ENCODE data around the gene ILDR1.

The ILDR1 gene

GRCh38 chr3:122006267-122006666 is 15.8 kb downstream of the ILDR1 start:
- peaks cover 3% of the 10 kb centered on the region for H3K27me3 Mint-ChIP-seq (ENCODE audit: low read depth)
- H3K4me1 Mint-ChIP-seq (ENCODE audit: low read depth): peaks cover 27% of the 10 kb centered on the region
- no peak for DNase-seq (ENCODE audit: low spot score)
- H3K4me3 Mint-ChIP-seq: no peak overlapping the region
- H3K27ac Mint-ChIP-seq: no peak overlapping the region
- H3K36me3 Mint-ChIP-seq (ENCODE audit: low read depth): no peaks in the 10 kb centered on the region
- no peaks in the 10 kb centered on the region for H3K9me3 Mint-ChIP-seq

GRCh38 chr3:122004991-122005565 is 17.0 kb downstream of the ILDR1 start:
- DNase-seq (ENCODE audit: low spot score): no peak
- Mint-ChIP-seq H3K4me1 (ENCODE audit: low read depth) (peaks cover 25% of the 10 kb centered on the region), H3K27me3 (ENCODE audit: low read depth) (peaks cover 6% of the 10 kb centered on the region), H3K9me3 (no peaks in the 10 kb centered on the region), H3K4me3 (no peak overlapping the region), H3K27ac (no peak overlapping the region), H3K36me3 (ENCODE audit: low read depth) (no peaks in the 10 kb centered on the region)

GRCh38 chr3:122004107-122004506 is 17.9 kb downstream of the ILDR1 start:
- peaks cover 6% of the 10 kb centered on the region for H3K27me3 Mint-ChIP-seq (ENCODE audit: low read depth)
- H3K4me3 Mint-ChIP-seq: no peak overlapping the region
- no peak overlapping the region for H3K27ac Mint-ChIP-seq
- peaks cover 23% of the 10 kb centered on the region for H3K4me1 Mint-ChIP-seq (ENCODE audit: low read depth)
- H3K36me3 Mint-ChIP-seq (ENCODE audit: low read depth): no peaks in the 10 kb centered on the region
- no peaks in the 10 kb centered on the region for H3K9me3 Mint-ChIP-seq
- no peak for DNase-seq (ENCODE audit: low spot score)

GRCh38 chr3:122003606-122004005 is 18.4 kb downstream of the ILDR1 start:
- H3K27me3 Mint-ChIP-seq (ENCODE audit: low read depth): peaks cover 6% of the 10 kb centered on the region
- H3K27ac Mint-ChIP-seq: no peak overlapping the region
- no peaks in the 10 kb centered on the region for H3K36me3 Mint-ChIP-seq (ENCODE audit: low read depth)
- no peaks in the 10 kb centered on the region for H3K9me3 Mint-ChIP-seq
- peaks cover 28% of the 10 kb centered on the region for H3K4me1 Mint-ChIP-seq (ENCODE audit: low read depth)
- DNase-seq (ENCODE audit: low spot score): no peak
- no peak overlapping the region for H3K4me3 Mint-ChIP-seq

GRCh38 chr3:122003112-122003511 is 18.9 kb downstream of the ILDR1 start:
- no peaks in the 10 kb centered on the region for H3K9me3 Mint-ChIP-seq
- peaks cover 33% of the 10 kb centered on the region for H3K4me1 Mint-ChIP-seq (ENCODE audit: low read depth)
- peak overlapping the region; percentile 5 for H3K4me3 Mint-ChIP-seq
- DNase-seq (ENCODE audit: low spot score): no peak
- peaks cover 1% of the 10 kb centered on the region for H3K36me3 Mint-ChIP-seq (ENCODE audit: low read depth)
- peaks cover 6% of the 10 kb centered on the region for H3K27me3 Mint-ChIP-seq (ENCODE audit: low read depth)
- no peak overlapping the region for H3K27ac Mint-ChIP-seq

GRCh38 chr3:122002611-122003010 is 19.4 kb downstream of the ILDR1 start:
- peaks cover 6% of the 10 kb centered on the region for H3K27me3 Mint-ChIP-seq (ENCODE audit: low read depth)

DNA sequence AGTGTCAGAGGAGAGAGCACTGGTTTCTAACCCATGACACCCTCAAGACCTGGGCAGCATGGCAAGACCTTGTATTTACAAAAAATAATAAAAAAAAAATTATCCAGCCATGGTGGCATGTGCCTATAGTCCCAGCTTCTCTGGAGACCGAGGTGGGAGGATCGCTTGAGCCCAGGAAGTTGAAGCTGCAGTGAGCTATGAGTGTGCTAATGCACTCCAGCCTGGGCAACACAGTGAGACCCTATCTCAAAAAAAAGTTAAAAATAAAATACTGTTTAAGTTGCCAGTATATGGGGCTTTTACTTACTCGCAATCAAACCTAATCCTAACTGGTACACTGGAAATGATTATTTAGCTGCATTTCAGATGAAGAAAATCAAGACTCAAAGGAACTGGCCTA is 20.2 kb downstream of the ILDR1 start:
- Mint-ChIP-seq H3K27me3 (ENCODE audit: low read depth) (peaks cover 6% of the 10 kb centered on the region), H3K4me3 (no peak overlapping the region), H3K9me3 (no peaks in the 10 kb centered on the region), H3K27ac (no peak overlapping the region), H3K36me3 (ENCODE audit: low read depth) (peaks cover 3% of the 10 kb centered on the region), H3K4me1 (ENCODE audit: low read depth) (peaks cover 37% of the 10 kb centered on the region)
- DNase-seq (ENCODE audit: low spot score): no peak

More at GRCh38 chr3:122002611-122003010, 19.4 kb downstream of the ILDR1 start:
- DNase-seq (ENCODE audit: low spot score): no peak
- H3K36me3 Mint-ChIP-seq (ENCODE audit: low read depth): peaks cover 3% of the 10 kb centered on the region
- H3K4me3 Mint-ChIP-seq: no peak overlapping the region
- no peaks in the 10 kb centered on the region for H3K9me3 Mint-ChIP-seq
- H3K27ac Mint-ChIP-seq: no peak overlapping the region
- H3K4me1 Mint-ChIP-seq (ENCODE audit: low read depth): peaks cover 37% of the 10 kb centered on the region

GRCh38 chr3:122000936-122001605 is 21.0 kb downstream of the ILDR1 start:
- H3K4me1 Mint-ChIP-seq (ENCODE audit: low read depth): peaks cover 41% of the 10 kb centered on the region
- no peak for DNase-seq (ENCODE audit: low spot score)
- H3K27ac Mint-ChIP-seq: no peak overlapping the region
- H3K27me3 Mint-ChIP-seq (ENCODE audit: low read depth): peaks cover 6% of the 10 kb centered on the region
- H3K36me3 Mint-ChIP-seq (ENCODE audit: low read depth): peaks cover 3% of the 10 kb centered on the region
- no peaks in the 10 kb centered on the region for H3K9me3 Mint-ChIP-seq
- no peak overlapping the region for H3K4me3 Mint-ChIP-seq

GRCh38 chr3:121999931-122000330 is 22.1 kb downstream of the ILDR1 start:
- no peak overlapping the region for H3K4me3 Mint-ChIP-seq
- H3K27me3 Mint-ChIP-seq (ENCODE audit: low read depth): peaks cover 6% of the 10 kb centered on the region
- peaks cover 48% of the 10 kb centered on the region for H3K4me1 Mint-ChIP-seq (ENCODE audit: low read depth)
- H3K9me3 Mint-ChIP-seq: no peaks in the 10 kb centered on the region
- peaks cover 3% of the 10 kb centered on the region for H3K36me3 Mint-ChIP-seq (ENCODE audit: low read depth)
- DNase-seq (ENCODE audit: low spot score): no peak
- no peak overlapping the region for H3K27ac Mint-ChIP-seq

DNA sequence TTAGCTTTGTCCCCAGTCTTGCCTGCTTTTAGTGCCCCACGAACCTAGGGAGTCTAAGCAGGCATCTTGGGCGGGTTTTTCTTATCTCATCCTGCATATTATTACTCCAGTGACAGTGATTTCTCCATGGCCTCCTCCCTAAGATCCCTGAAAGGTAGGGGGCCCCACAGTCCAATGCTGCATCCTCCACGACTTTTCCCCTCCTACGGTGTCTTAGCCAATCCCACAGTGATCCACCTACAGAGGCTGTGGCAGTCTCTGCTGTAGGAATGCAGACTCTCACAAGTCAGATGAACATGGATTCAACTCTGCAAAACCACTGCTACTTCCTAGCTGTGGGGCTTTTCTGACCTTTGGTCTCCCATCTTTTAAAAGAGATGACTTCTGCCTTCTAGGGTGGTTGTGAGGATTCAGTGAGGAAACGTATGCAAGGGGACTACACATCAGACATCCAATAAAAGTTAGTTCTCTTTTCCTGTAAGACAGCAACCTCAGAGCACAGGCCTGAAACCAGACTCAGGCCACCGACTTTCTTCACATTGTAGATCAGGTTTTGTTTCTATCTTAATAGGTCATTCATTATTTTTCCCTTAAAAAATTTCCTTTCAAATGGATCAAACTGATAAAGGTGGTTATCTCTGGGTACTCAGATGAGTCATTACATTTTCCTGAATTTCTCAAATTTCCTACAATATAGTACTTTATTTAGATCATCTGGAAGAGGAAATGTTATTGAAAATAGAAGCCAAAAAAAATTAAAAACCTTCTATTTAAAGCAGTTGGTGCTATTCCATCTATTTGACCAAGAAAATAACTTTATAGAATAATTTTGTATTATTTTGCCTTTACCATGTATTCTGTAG is 23.2 kb downstream of the ILDR1 start:
- peaks cover 6% of the 10 kb centered on the region for H3K27me3 Mint-ChIP-seq (ENCODE audit: low read depth)
- H3K4me3 Mint-ChIP-seq: no peak overlapping the region
- peaks cover 41% of the 10 kb centered on the region for H3K4me1 Mint-ChIP-seq (ENCODE audit: low read depth)
- H3K27ac Mint-ChIP-seq: peak overlapping the region; percentile 53
- no peaks in the 10 kb centered on the region for H3K9me3 Mint-ChIP-seq
- H3K36me3 Mint-ChIP-seq (ENCODE audit: low read depth): peaks cover 3% of the 10 kb centered on the region
- no peak for DNase-seq (ENCODE audit: low spot score)

DNA sequence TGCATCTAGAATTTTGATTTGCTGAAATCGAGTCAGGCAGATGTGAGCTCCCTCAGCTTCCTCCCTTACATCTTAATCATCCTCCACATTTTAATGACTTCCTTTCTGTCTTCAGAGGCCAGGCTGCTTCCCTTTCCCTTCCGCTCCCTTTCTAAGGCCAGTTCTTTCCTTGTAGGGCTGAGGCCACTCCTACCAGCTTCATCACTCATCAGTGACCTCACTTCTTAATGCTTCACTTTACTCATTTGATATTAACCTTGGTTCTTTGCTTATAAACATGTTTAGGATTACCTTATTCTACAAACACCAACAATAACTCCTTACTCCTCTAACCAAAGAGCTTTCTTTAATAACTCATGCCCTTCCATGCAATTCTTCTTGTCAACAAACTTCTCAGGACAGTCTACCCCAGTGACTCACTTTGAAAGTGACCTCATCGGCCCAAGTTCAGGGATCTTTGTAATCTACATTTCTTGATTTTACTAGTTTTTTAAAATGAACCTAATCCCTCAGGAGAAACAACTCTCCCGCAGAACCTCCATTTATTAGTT is 23.9 kb downstream of the ILDR1 start:
- DNase-seq (ENCODE audit: low spot score): no peak
- peaks cover 3% of the 10 kb centered on the region for H3K27me3 Mint-ChIP-seq (ENCODE audit: low read depth)
- H3K9me3 Mint-ChIP-seq: no peaks in the 10 kb centered on the region
- peak overlapping the region; percentile 9 for H3K4me3 Mint-ChIP-seq
- peak overlapping the region; percentile 62 for H3K27ac Mint-ChIP-seq
- H3K4me1 Mint-ChIP-seq (ENCODE audit: low read depth): peaks cover 33% of the 10 kb centered on the region
- peaks cover 3% of the 10 kb centered on the region for H3K36me3 Mint-ChIP-seq (ENCODE audit: low read depth)

DNA sequence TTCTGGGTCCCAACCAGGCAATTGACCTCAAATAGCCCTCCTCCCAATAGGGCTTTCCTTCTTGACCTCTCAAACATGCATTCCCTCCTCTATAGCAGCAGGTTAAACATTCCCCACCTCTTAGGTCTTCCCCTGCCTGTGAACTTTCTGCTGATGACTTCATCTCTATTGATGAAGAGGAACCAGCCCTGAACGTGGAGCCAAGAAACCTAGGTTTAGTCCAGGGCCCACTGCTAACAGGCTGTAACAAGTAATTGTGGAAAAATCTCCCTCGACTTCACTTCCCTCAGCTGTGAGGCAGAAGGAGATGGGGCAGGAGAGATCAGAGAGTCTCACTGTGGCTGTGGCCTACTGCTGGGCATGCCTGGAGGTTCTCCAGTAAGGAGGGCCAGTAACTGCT is 24.7 kb downstream of the ILDR1 start:
- Mint-ChIP-seq H3K27ac (no peak overlapping the region), H3K9me3 (no peaks in the 10 kb centered on the region)
- no peak for DNase-seq (ENCODE audit: low spot score)

GRCh38 chr3:121996441-121996840 is 25.6 kb downstream of the ILDR1 start:
- Mint-ChIP-seq H3K4me3 (no peak overlapping the region), H3K27ac (peak overlapping the region; percentile 65), H3K27me3 (ENCODE audit: low read depth) (peaks cover 3% of the 10 kb centered on the region), H3K36me3 (ENCODE audit: low read depth) (peaks cover 3% of the 10 kb centered on the region), H3K9me3 (no peaks in the 10 kb centered on the region), H3K4me1 (ENCODE audit: low read depth) (peaks cover 33% of the 10 kb centered on the region)
- DNase-seq (ENCODE audit: low spot score): no peak

More for the DNA sequence above, 24.7 kb downstream of the ILDR1 start:
- Mint-ChIP-seq H3K4me1 (ENCODE audit: low read depth) (peaks cover 33% of the 10 kb centered on the region), H3K36me3 (ENCODE audit: low read depth) (peaks cover 3% of the 10 kb centered on the region), H3K4me3 (no peak overlapping the region), H3K27me3 (ENCODE audit: low read depth) (peaks cover 3% of the 10 kb centered on the region)

Measured in T-helper 2 cell treated with Interferon-gamma antibody and Interleukin-4, amounts not matched to agents 5 μg/mL and 100 μg/mL, for 36 hours (primary cell).